GM11168 (cell line): ENCODE results near the gene SLC41A2.

Source experiments
- in situ Hi-C: fragments of 300-500 bp; cut with MboI; formaldehyde crosslinking; loops from one replicate; pipeline ENCODE4 v1.12.0; 2022; ENCODE audit warnings: low sequenced_read_pairs; ENCODE audit not compliant: unreplicated experiment

Gene SLC41A2

GRCh38 chr12:104933778-104934177 is 24.3 kb downstream of the SLC41A2 start:
- in situ Hi-C loops = no loop called here

- in situ Hi-C loops = no loop called here
Observed at GRCh38 chr12:104933128-104933527, 25.0 kb downstream of the SLC41A2 start.

DNA sequence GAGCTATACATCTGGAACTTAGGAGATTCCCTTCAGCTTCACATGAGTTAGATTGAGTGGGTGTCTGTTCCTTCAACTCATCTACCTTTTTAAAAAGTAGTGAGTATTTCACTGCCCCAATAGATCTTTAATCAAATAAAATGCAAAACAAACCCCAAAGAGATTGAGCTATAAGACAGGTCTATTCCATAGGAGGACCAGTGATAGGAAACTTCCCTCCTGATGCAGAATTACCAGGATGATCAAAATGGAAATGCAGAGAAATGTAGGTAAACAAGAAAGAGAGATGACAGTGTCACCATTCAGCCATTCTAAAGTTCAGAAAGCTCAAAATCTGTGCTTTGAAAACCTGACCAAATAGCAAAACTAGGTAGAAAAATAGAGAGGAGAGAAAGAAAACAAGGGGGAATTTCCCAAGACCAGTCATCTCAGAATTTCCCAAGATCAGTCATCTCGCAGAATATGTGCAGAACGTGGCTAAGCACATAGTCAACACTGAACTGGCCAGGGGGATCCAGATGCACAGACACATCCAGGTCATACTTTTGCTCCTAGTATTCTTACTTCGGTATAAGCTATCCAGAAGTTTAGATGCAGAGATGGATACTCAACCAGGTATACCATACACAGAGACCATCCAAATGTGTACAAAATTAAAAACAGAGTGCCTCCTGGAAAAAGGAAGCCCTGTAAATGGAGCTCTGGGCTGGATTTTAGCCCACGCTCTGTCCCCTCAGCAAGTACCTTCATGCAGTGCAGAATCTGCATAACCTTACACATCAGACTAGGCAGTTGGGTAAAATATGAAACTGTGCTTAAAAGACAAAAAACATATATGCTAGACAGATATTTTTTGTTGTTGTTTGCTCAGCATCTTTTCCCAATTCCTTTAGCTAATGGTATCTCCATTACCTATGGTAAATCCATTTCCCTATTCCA is 27.4 kb downstream of the SLC41A2 start:
- in situ Hi-C loops = no loop called here

DNA sequence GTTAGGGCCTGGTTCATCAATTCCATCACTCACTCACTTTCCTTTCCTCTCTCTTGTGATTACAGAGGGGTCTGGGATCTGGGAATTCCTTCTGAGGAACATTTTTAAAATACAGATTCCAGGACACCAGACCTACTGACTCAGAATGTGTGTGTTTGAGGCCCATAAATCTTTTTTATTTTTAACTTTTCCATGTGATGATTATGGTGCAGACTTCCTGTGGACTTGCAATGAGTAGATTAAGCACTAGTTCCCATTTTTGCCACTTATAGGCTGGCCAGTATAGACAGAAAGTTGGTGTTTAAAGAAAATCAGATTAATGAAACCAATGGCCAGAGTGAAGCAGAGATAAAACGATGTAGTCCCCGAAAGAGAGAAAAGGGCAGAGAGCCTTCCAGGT is 28.1 kb downstream of the SLC41A2 start:
- in situ Hi-C loops = no loop called here

DNA sequence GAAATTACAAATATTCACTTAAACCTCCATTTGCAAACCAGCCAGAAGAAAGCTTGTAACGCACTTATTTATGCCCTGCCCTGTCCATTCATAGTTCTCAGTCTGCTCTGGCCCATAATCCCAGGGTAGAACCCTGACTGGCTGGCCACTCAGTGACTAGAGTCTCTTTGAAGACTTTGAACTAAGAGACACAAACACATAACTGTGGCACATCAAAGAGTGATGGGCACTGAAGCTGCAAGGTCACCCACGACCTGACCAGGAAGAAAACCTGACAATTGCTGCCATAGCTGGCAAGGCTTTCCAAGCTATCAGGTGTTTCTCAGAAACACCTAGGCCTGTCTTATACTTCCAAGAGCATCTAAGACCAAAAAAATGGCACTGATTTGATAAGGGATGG is 28.7 kb downstream of the SLC41A2 start:
- in situ Hi-C loops = no loop called here

DNA sequence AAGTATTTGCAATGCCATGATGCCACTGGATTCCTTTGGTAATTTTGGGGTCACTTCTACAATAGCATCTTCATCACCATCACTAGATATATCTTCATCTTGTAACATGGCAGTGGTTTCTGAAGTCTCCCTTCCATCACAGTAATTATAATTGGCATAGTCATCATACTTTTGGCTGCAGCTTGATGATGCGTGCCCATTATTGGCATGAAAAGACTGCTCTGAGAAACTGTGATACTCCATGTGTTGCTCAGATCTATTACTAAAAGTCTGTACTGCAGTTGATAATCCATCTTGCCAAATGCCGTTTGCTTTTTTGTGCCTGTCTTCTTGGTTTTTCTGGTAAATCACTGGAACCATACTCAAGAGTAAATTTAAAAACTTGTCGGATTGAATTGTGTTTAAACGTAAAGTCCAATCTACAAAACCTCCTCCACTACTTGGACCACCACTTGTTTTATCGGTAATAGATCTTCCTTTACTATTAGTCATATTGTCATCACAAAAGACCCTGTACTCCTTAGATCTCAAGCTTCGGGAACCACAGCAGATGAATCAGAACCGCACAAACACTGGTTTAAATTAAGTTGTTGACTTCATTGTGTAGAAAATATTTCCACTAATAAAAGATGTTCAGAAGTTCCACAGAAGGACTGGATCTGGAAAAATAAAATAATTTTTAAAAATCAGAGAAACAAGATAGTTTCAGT is 29.9 kb downstream of the SLC41A2 start:
- in situ Hi-C loops = no loop called here

DNA sequence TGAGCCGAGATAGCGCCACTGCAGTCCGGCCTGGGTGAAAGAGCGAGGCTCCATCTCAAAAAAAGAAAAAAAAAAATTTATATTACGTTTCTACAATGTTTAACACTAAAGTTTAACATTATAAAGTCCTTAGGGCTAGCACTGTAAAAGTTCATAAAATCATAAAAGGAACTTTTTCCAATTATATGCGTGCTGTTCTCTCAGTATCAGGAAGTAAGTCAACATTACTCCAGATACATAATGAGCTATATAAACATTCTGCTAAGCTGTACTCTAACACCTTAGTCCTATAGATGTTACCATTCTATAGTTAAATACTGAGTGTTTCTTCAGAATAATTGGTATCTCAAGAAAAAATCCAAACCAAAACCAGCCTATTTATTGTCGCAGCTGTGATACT is 32.6 kb downstream of the SLC41A2 start:
- in situ Hi-C loops = no loop called here

GRCh38 chr12:104921340-104921739 is 36.8 kb downstream of the SLC41A2 start:
- in situ Hi-C loops = no loop called here

GRCh38 chr12:104911942-104912341 is 46.1 kb downstream of the SLC41A2 start:
- in situ Hi-C loops = no loop called here

GRCh38 chr12:104910196-104910840 is 47.8 kb downstream of the SLC41A2 start:
- in situ Hi-C loops = no loop called here

DNA sequence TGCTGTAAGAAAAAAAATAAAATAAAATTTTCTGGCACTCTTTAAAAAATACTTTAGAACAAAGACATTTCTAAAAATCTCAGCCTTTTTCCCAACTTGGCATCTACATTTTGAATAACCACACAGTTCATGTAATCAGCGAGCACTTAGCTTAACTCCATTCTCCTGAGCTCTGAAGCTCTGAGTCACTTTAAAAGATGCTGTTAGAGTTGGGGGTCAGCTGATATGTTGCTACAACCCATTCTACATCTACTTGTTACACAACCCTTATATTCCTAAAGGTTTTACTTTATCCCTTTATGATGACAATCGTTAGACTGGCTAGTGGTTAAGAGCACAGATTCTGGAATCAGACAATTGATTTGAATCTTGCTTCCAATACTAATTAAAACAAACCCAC is 48.3 kb downstream of the SLC41A2 start:
- in situ Hi-C loops = no loop called here
